Mesenchymal stem cell (in vitro differentiated cells and primary cell): ENCODE measurements around the gene ICAM1.

Experiments used
- DNase-seq: peaks from one replicate; pipeline ENCODE4 v3.0.0-alpha.2; 2013
- H2AFZ ChIP-seq: one replicate; pipeline ENCODE4 v1.6.1; 2013; ENCODE audit warnings: low read depth, mild to moderate bottlenecking, control low read depth, inconsistent platforms, low read length, moderate library complexity
- H2AK5ac ChIP-seq: 2 replicates; pipeline ENCODE4 v1.6.1; 2013; ENCODE audit warnings: low read length, moderate library complexity, mild to moderate bottlenecking, inconsistent platforms; ENCODE audit not compliant: severe bottlenecking
- H2BK120ac ChIP-seq: one replicate; pipeline ENCODE4 v1.6.1; 2013; ENCODE audit warnings: low read depth, mild to moderate bottlenecking, inconsistent platforms, low read length, moderate library complexity
- H2BK12ac ChIP-seq, 2 experiments: one replicate each; pipeline ENCODE4 v1.6.1; 2013; ENCODE audit warnings: inconsistent platforms in 2 of 2, low read length in 2 of 2, mild to moderate bottlenecking in 2 of 2, moderate library complexity in 2 of 2, control low read depth in 1 of 2
- H2BK15ac ChIP-seq: one replicate; pipeline ENCODE4 v1.6.1; 2013; ENCODE audit warnings: mild to moderate bottlenecking, low read depth, inconsistent platforms; ENCODE audit not compliant: poor library complexity, severe bottlenecking
- H2BK5ac ChIP-seq: 2 replicates; pipeline ENCODE4 v1.6.1; 2013; ENCODE audit warnings: low read depth, mild to moderate bottlenecking, low read length, control low read depth, inconsistent platforms; ENCODE audit not compliant: poor library complexity, severe bottlenecking
- H3K14ac ChIP-seq, 2 experiments: one replicate each; pipeline ENCODE4 v1.6.1; 2013; ENCODE audit warnings: inconsistent platforms in 2 of 2, low read length in 2 of 2, control low read depth in 1 of 2, mild to moderate bottlenecking in 1 of 2, moderate library complexity in 1 of 2
- H3K18ac ChIP-seq, 2 experiments: one replicate each; pipeline ENCODE4 v1.6.1; 2013; ENCODE audit warnings: inconsistent platforms in 2 of 2, low read length in 2 of 2, control low read depth in 1 of 2, low read depth in 1 of 2, mild to moderate bottlenecking in 1 of 2
- H3K23ac ChIP-seq, 2 experiments: one replicate each; pipeline ENCODE4 v1.6.1; 2013; ENCODE audit warnings: inconsistent platforms in 2 of 2, low read length in 2 of 2, mild to moderate bottlenecking in 2 of 2, moderate library complexity in 2 of 2, control low read depth in 1 of 2
- H3K27ac ChIP-seq: 2 replicates; pipeline ENCODE4 v1.5.1; 2013; ENCODE audit warnings: mild to moderate bottlenecking, moderate library complexity, low read length, control low read depth, inconsistent platforms; ENCODE audit not compliant: poor library complexity, severe bottlenecking
- H3K27me3 ChIP-seq, 2 experiments: 2 replicates each; pipeline versions ENCODE4 v1.6.1 to v1.7.0; 2013; ENCODE audit warnings: low read length in 2 of 2, mild to moderate bottlenecking in 2 of 2, moderate library complexity in 2 of 2, control low read depth in 1 of 2, inconsistent platforms in 1 of 2; ENCODE audit not compliant: control insufficient read depth in 1 of 2, insufficient read depth in 1 of 2
- H3K36me3 ChIP-seq, 2 experiments: 2 replicates each; pipeline versions ENCODE4 v1.6.1 to v1.7.0; 2013; ENCODE audit warnings: low read length in 2 of 2, control low read depth in 1 of 2, inconsistent platforms in 1 of 2, low read depth in 1 of 2, mild to moderate bottlenecking in 1 of 2; ENCODE audit not compliant: insufficient read depth in 2 of 2, control insufficient read depth in 1 of 2
- H3K4ac ChIP-seq, 2 experiments: one replicate each; pipeline ENCODE4 v1.6.1; 2013; ENCODE audit warnings: inconsistent platforms in 2 of 2, low read length in 2 of 2, mild to moderate bottlenecking in 2 of 2, moderate library complexity in 2 of 2, control low read depth in 1 of 2, low read depth in 1 of 2
- H3K4me1 ChIP-seq: 2 replicates; pipeline ENCODE4 v1.6.1; 2013; ENCODE audit warnings: low read depth, low read length, control low read depth; ENCODE audit not compliant: control insufficient read depth, insufficient read depth
- H3K4me2 ChIP-seq: 2 replicates; pipeline ENCODE4 v1.6.1; 2013; ENCODE audit warnings: low read length, mild to moderate bottlenecking, inconsistent platforms; ENCODE audit not compliant: poor library complexity, severe bottlenecking
- H3K4me3 ChIP-seq, 2 experiments: 2 replicates each; pipeline versions ENCODE4 v1.5.1 to v1.7.0; 2013; ENCODE audit warnings: low read length in 2 of 2, mild to moderate bottlenecking in 2 of 2, control low read depth in 1 of 2, low read depth in 1 of 2; ENCODE audit not compliant: insufficient read depth in 1 of 2
- H3K79me1 ChIP-seq: replicated peaks from 2 replicates; pipeline ENCODE4 v1.6.1; 2013; ENCODE audit warnings: mild to moderate bottlenecking, control low read depth, low read length, inconsistent platforms; ENCODE audit not compliant: poor library complexity, severe bottlenecking
- H3K9ac ChIP-seq: 2 replicates; pipeline ENCODE4 v1.7.0; 2013; ENCODE audit warnings: mild to moderate bottlenecking, low read length, moderate library complexity
- H3K9me3 ChIP-seq: 2 replicates; pipeline ENCODE4 v1.7.0; 2013; ENCODE audit warnings: mild to moderate bottlenecking, low read length; ENCODE audit not compliant: control insufficient read depth
- H4K8ac ChIP-seq: one replicate; pipeline ENCODE4 v1.6.1; 2013; ENCODE audit warnings: inconsistent platforms, mild to moderate bottlenecking, low read length, moderate library complexity
- H4K91ac ChIP-seq: one replicate; pipeline ENCODE4 v1.6.1; 2013; ENCODE audit warnings: mild to moderate bottlenecking, low read length, inconsistent platforms
- WGBS: methylation state at CpG from one replicate; pipeline ENCODE4 v1.1.7; 2013; ENCODE audit warnings: mixed read lengths; 5-methylcytosine and 5-hydroxymethylcytosine counted together

ICAM1 gene

DNA sequence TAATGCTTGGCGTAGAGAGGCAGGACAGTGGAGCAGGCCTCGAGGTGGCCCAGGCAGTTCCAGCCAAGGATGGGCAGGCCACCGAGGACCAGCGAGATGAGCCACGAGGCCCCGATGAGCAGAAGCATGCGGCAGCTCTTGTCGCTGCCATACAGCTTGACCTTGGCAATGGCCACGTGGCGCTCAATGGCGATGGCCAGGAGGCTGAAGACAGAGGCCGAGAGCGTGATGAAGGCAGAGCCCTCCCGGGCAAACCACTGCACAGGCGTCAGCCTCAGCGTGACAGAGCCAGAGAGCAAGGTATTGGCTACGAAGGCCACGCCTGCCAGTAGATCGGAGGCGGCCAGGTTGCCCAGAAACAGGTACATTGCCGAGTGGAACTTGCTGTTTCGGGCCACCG, 46.6 kb upstream of the ICAM1 start:
- no peaks in the 10 kb centered on the region for H3K27me3 ChIP-seq
- H3K4ac ChIP-seq: no peak overlapping the region
- 98% methylated on average over 23 of the region's 23 CpGs for WGBS

DNA sequence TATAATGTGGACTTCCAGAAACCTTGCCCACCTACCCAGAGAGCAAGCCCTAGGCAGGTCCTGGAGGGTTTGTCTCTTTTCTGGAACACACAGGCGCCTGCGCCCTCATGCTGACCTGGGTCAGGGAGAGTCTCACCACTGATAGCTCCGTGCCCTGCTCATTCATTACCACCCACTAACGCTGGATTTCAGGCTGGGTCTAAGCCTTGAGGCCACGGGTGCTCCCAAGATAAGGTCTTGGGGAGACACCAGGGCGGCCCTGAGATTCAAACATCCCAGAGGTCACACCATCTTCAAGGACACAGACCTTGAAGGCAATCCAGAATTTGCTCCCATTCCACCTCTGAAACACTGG, 44.9 kb upstream of the ICAM1 start:
- Histone ChIP-seq H3K36me3 (peaks cover 15 to 30% of the 10 kb centered on the region in 2 experiments), H3K27ac (no peak overlapping the region), H3K4me3 (peak overlapping the region in 1 of 2 experiments; percentile 32), H2BK5ac (no peak overlapping the region), H3K4me2 (no peak overlapping the region), H3K23ac (no peak overlapping the region), H3K18ac (no peak overlapping the region), H3K4ac (no peak overlapping the region), H3K27me3 (no peaks in the 10 kb centered on the region), H2BK15ac (no peak overlapping the region), H2AFZ (no peak overlapping the region), H3K79me1 (peaks cover 15% of the 10 kb centered on the region), H2BK120ac (no peak overlapping the region), H2AK5ac (no peak overlapping the region), H4K8ac (no peak overlapping the region), H3K9ac (peak overlapping the region; percentile 60), H3K9me3 (no peaks in the 10 kb centered on the region), H2BK12ac (no peak overlapping the region), H3K4me1 (peaks cover 10% of the 10 kb centered on the region), H3K14ac (no peak overlapping the region), H4K91ac (no peak overlapping the region)
- 93% methylated on average over 6 of the region's 6 CpGs for WGBS
- no peak for DNase-seq

More for the DNA sequence above, 46.6 kb upstream of the ICAM1 start:
- Histone ChIP-seq H3K36me3 (peaks cover 15 to 30% of the 10 kb centered on the region in 2 experiments), H3K4me2 (no peak overlapping the region), H3K4me1 (peaks cover 3% of the 10 kb centered on the region), H2BK15ac (peak overlapping the region; percentile 41), H3K14ac (no peak overlapping the region), H2BK120ac (no peak overlapping the region), H3K9me3 (no peaks in the 10 kb centered on the region), H3K4me3 (no peak overlapping the region), H3K18ac (no peak overlapping the region), H2AK5ac (no peak overlapping the region), H2BK5ac (no peak overlapping the region), H3K23ac (no peak overlapping the region), H3K79me1 (peaks cover 7% of the 10 kb centered on the region), H2AFZ (no peak overlapping the region), H4K8ac (no peak overlapping the region), H4K91ac (no peak overlapping the region), H3K27ac (no peak overlapping the region), H2BK12ac (no peak overlapping the region), H3K9ac (no peak overlapping the region)
- DNase-seq: no peak

DNA sequence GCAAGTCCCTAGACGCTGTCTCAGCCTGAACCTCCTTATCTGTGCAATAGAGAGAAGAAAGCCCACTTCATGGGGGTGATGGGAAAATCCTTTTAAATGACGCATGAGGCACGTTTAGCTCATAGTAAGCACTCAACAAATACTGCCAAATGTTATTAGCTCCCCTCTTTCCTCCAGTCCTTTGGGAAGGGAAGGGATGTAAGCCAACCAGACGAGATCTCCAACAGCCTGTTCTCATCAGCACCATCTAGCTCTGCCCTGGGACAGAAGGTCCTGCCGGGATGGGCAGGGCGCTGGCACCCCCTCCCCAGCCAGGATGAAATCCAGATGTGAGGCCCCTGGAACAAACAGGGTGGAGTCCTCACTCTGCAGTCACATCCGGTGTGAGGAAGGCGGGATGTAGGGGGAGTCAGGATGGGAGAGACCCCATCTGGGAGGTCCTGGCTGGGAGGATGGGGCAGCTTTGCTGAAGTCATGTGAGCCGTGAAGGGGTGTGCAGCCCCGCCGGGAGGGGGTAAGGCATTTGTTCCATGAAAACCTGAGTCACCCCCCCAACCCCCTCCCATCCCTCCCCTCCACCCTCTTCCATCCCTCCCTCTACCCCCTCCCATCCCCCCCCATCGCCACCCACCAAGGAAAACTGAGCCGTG, 44.4 kb upstream of the ICAM1 start:
- H4K8ac ChIP-seq: no peak overlapping the region
- no peak overlapping the region for H2BK5ac ChIP-seq
- no peaks in the 10 kb centered on the region for H3K9me3 ChIP-seq
- no peak overlapping the region for H4K91ac ChIP-seq
- H3K27ac ChIP-seq: no peak overlapping the region
- H3K14ac ChIP-seq: no peak overlapping the region
- peak overlapping the region in 1 of 2 experiments; percentile 32 for H3K4me3 ChIP-seq
- H2BK12ac ChIP-seq: no peak overlapping the region
- peaks cover 10% of the 10 kb centered on the region for H3K4me1 ChIP-seq
- DNase-seq: peak; percentile 25
- H3K18ac ChIP-seq: no peak overlapping the region
- no peak overlapping the region for H2AFZ ChIP-seq
- H3K36me3 ChIP-seq: peaks cover 15 to 28% of the 10 kb centered on the region in 2 experiments
- H2AK5ac ChIP-seq: no peak overlapping the region
- no peak overlapping the region for H2BK120ac ChIP-seq
- peaks cover 15% of the 10 kb centered on the region for H3K79me1 ChIP-seq
- H3K4me2 ChIP-seq: no peak overlapping the region
- 43% methylated on average over 8 of the region's 13 CpGs for WGBS
- no peak overlapping the region for H3K23ac ChIP-seq
- no peaks in the 10 kb centered on the region for H3K27me3 ChIP-seq
- H3K9ac ChIP-seq: peak overlapping the region; percentile 60
- no peak overlapping the region for H3K4ac ChIP-seq
- no peak overlapping the region for H2BK15ac ChIP-seq

DNA sequence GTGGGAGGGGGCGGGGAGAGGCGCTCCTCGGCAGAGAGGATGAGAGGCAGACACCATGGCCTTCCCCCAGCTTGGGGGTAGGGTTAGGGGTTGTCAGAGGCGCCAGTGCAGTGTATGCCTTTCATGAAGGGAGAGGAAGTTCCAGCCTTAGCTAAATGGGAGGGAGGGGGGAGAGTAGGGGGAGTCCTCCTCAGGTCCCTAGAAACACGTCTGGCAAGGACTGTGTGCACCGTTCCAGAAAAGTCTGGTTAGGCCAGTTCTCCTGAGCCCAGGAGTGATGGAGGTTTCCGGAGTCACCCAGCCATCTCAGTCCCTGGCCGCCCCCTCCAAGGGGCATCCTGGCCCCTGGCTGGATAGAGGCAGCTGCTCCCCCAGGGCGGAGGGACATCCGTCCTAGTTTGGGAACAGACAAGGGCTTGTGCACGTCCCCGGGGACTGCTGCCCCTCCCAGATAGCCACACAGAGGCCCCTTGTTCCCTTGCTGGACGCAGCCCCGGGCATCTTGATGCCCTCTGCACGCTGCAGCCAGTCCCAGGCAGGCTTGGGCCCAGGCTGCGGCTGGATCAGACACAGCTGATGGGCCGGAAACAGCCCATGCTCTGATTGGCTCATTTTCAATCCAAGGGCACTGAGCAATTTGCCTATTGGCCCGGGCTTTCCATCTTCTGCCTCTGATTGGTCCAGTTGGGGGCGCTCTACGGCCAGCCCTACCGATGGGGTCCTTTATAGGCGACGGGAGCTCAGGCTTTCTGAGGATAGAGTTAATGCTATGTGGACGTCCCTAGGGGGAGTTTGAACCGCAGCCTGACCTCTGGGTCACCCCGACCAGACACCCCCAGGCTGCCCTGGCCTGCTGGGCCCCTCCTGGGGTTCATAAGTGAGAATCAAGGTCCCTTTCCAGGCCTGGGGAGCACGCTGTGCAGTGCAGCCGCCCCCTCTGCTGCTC, 43.6 kb upstream of the ICAM1 start:
- Histone ChIP-seq H2AFZ (no peak overlapping the region), H2BK12ac (peak overlapping the region in 1 of 2 experiments; percentile 24), H3K27me3 (no peaks in the 10 kb centered on the region), H3K4me2 (no peak overlapping the region), H4K8ac (peak overlapping the region; percentile 12), H2BK15ac (no peak overlapping the region), H2BK5ac (no peak overlapping the region), H3K36me3 (peaks cover 15 to 21% of the 10 kb centered on the region in 2 experiments), H3K27ac (no peak overlapping the region), H3K4me1 (peaks cover 11% of the 10 kb centered on the region), H3K4ac (no peak overlapping the region), H2BK120ac (no peak overlapping the region), H3K79me1 (peaks cover 15% of the 10 kb centered on the region), H2AK5ac (no peak overlapping the region), H3K14ac (no peak overlapping the region), H3K9me3 (no peaks in the 10 kb centered on the region), H3K23ac (no peak overlapping the region), H3K18ac (peak overlapping the region in 1 of 2 experiments; percentile 51), H4K91ac (peak overlapping the region; percentile 21), H3K4me3 (peak overlapping the region in 1 of 2 experiments; percentile 62), H3K9ac (peak overlapping the region; percentile 74)
- no peak for DNase-seq
- 85% methylated on average over 28 of the region's 28 CpGs for WGBS
